Stimulated activated CD8-positive, alpha-beta memory T cell treated with anti-CD3 and anti-CD28 coated beads, Interleukin-2, amount 100 ng/mL, for 48 hours (primary cell): ENCODE measurements around the gene ACSL5.
"Not testable (repeated sequence)": the region's sequence is repeated elsewhere in the genome, so short reads cannot be mapped to it uniquely, and the experiment has no call there.

Experiments
- DNase-seq, 2 donors: peaks; one replicate each; pipeline ENCODE4 v3.0.0-alpha.2; 2020; ENCODE audit warnings: low read depth in 2 of 2

The ACSL5 gene

DNA sequence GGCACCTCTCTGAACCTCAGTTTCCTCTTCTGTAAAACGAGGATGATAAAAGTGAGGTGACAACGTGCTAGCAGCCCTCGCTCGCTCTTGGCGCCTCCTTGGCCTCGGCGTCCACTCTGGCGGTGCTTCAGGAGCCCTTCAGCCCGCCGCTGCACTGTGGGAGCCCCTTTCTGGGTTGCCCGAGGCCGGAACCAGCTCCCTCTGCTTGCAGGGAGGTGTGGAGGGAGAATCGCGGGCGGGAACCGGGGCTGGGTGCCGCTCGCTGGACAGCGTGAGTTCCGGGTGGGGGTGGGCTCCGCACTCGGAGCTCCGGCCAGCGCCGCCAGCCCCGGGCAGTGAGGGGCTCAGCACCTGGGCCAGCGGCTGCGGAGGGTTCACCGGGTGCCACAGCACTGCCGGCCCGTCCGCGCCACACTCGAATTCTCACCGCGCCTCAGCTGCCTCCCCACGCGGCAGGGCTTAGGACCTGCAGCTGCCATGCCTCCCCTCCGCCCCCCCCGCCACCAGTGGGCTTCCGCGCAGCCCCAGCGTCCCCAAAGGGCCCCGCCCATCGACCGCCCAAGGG, 24.3 kb upstream of the ACSL5 start:
- DNase-seq, result no peak

GRCh38 chr10:112351146-112351545, 22.8 kb upstream of the ACSL5 start:
- no peak for DNase-seq

GRCh38 chr10:112352044-112352443, 21.9 kb upstream of the ACSL5 start:
- DNase-seq, result no peak

GRCh38 chr10:112353046-112353445, 20.9 kb upstream of the ACSL5 start:
- no peak for DNase-seq

DNA sequence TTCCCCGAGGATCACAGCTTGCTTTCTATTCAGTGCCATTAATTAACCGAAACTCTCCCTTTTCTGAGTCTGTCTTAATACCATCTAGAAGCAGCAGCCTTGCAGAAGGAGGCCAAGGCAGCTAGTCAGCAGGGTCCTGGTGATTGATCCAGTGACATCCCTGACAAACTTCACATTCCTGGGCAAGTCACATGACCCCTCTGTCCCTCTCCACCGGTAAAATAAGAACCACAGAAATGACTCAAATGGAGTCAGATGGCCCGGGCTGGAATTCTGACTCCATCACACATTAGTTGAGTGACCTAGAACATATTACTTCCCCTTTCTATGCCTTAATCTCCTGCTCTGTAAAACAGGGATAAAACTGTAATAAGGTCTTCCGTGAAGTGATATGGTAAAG, 17.2 kb upstream of the ACSL5 start:
- no peak for DNase-seq

DNA sequence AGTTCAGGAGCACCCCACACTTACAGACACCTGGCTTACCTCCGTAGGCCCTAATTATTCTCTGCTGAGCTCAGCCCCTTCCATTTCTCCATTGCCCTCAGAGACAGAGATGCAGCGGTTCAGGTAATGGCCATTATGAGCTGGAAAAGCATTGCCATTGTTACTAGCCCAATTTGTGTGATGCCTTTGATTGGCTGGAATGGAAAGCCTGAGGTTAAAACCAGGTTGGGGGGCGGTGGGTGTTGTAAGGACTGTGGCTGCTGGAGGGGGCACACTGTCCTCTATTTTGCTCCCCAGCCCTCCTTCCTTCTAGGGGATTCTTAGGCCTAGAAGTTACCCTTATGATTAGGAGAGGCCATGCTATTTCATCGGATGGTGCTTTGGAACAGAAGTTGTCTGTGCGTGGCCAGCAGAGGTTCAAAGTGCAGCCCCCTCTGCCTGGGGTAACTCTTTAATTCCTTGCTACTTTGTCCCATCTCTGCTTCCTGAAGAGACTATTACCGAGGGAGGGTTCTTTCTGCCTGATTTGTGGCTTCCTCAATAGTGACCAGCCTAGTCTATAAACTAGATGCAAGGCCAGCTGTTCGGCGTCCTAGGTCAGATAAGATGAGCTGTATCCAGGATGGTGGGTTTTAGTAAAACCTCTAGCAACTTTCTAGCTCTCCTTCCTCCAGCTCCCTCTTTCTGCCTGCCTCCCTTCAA, 14.2 kb upstream of the ACSL5 start:
- no peak for DNase-seq

- DNase-seq, result no peak
Observed at GRCh38 chr10:112360308-112361270, 13.3 kb upstream of the ACSL5 start.

DNA sequence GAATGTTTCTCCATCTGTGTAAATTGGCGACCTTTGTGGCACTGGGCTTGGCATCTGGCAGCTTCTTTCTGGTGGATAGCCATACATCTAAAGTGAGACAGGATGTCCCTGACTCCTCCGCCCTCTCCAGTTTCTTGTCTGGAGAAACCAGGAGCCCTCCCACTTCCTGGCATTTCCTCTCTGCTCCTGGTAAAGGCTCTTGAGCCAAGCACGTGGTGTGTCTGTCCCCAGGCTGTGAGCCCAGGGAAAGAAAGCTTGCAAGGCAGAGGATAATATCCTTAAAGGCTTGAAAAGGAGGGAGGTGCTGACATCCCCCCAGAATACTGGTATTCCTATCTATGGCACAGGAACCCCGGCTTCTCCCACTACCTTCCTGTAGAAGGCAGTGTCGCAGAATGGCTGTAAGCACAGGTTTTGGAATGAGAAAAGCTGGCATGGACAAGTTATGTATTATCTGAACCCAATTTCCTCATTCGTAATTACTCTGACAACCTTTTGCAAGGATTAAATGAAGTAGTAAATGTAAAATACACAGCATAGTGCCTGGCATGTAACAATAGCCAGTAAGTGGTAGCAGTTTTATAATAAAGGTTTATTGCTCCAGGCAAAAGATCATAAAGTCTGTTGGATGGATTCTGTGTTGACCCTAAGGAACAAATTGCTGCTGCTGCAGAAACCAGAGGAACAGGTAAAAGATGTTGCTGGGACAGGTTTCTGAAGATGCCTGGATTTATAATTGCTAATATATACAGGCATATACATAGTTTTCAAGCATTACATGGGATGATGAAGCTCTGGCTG, 11.8 kb upstream of the ACSL5 start:
- no peak for DNase-seq

DNA sequence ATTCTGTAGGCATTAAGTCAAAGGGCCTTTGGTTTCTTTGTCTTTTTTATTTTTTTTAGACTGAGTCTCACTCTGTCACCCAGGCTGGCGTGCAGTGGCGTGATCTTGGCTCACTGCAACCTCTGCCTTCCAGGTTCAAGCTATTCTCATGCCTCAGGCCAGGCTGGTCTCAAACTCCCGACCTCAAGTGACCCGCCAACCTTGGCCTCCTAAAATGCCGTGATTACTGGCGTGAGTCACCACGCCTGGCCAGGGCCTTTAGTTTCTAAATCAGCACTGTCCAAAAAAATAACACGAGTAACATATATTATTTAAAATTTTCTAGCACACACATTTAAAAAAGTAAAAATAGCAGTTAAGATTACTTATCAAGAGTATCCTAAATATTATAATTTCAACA, 11.1 kb upstream of the ACSL5 start:
- DNase-seq, result no peak

DNA sequence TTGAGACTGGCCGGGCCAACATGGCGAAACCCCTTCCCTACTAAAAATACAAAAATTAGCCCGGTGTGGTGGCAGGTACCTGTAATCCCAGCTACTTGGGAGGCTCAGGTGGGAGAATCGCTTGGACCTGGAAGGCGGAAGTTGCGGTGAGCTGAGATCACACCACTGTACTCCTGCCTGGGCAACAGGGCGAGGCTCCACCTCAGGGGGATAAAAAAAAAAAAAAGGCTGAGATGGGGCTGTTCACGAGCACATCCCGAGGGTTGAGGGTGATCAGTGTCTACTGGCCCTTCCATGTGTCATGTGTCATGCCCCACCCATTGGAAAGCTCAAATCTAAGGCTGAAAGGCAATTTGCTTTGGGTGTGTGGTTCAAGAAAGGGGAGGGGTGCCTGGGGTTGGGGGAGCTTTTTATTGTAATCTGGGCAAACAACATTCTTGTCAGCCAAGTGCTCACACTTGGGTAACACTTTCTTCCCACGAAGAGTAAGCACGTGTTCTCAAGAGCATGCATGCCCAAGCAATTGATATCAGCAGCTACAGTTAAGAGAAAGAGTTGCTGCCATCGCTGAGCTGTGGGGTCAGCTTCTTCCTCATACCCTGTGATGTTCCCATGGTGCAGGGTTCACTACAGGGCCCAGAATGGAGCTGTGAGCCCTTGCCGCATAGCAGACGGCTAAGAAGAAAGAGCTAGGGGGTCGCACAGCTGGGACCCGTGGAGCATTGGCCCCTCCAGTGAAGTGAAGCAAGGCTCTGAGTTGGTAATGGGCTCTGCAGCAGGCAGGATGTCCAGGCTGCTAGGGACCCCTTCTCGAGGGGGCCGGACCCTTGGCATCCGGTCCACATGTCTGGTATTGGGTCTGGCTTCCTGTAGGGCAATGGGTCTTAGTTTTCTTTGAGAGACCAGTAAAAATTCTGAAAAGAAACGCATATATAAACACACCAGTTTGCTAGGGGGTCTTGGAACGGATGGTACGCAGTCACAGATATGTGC, 9.9 kb upstream of the ACSL5 start:
- DNase-seq, result no peak

GRCh38 chr10:112365014-112365432, 8.9 kb upstream of the ACSL5 start:
- DNase-seq, result no peak

- DNase-seq, result no peak
Observed at GRCh38 chr10:112365451-112365850, 8.5 kb upstream of the ACSL5 start.

DNA sequence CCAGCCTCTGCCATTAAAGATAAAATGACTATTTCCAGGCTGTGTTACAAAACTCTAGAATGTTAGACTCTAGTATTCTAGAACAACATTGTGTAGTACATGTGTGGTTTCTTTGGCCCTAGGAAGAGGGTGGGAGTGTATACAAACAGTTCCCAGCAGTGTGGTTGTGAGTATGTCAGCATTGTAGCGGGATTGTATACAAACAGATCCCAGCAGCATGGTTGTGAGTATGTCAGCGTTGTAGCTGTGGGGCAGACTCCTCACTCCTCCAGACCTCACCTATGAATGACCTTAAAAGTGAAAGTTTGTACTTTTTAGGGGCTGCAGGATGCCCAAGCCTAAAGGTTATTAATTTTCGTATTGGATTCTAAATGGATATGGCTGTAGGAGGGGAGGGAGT, 6.9 kb upstream of the ACSL5 start:
- DNase-seq, result no peak

- DNase-seq, result no peak
Observed at GRCh38 chr10:112367516-112367915, 6.4 kb upstream of the ACSL5 start.

- DNase-seq, result no peak
Observed at GRCh38 chr10:112369495-112370423, 4.2 kb upstream of the ACSL5 start.

- DNase-seq, result no peak
Observed at GRCh38 chr10:112370424-112370819, 3.5 kb upstream of the ACSL5 start.

DNA sequence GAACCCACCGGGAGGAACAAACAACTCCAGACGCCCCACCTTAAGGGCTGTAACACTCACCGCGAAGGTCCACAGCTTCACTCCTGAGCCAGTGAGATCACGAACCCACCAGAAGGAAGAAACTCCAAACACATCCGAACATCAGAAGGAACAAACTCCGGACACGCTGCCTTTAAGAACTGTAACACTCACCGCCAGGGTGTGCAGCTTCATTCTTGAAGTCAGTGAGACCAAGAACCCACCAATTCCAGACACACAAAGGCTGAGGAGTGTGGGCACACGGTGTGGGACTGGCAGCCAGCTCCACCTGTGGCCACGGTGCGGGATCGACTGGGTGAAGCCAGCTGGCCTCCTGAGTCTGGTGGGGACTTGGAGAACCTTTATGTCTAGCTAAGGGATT, 2.6 kb upstream of the ACSL5 start:
- not testable (repeated sequence) for DNase-seq

- not testable (repeated sequence) for DNase-seq
Observed at GRCh38 chr10:112372182-112372810, 1.6 kb upstream of the ACSL5 start.
